Adrenal gland (tissue), 12 donors: ENCODE results near the gene CACHD1. TPM values are rescaled to one million over a fixed set of nuclear protein-coding genes. Genes with fewer than 3 reads are reported as not detected.

Experiments used
- DNase-seq, 7 donors: peaks; one replicate each; pipeline ENCODE4 v3.0.0-alpha.2; 2019 to 2020
- H3K27ac ChIP-seq, 5 donors: fragments of 200-600 bp; sonication (generic) in 4 of 5; 1 replicate in 3 of 5; 2 replicates in 2 of 5; pipeline versions ENCODE4 v1.5.1 to v1.8.0; 2016 to 2020; ENCODE audit warnings: mild to moderate bottlenecking in 1 of 5
- H3K27me3 ChIP-seq: fragments of 200-600 bp; 2 replicates; pipeline ENCODE4 v1.8.0; 2021
- H3K36me3 ChIP-seq, 2 donors: fragments of 200-600 bp; replicated peaks in 1 of 2; 1 replicate in 1 of 2; 2 replicates in 1 of 2; pipeline versions ENCODE4 v1.5.1 to v1.8.0; 2018 to 2022
- H3K4me1 ChIP-seq, 2 donors: fragments of 200-600 bp; replicated peaks in 1 of 2; 1 replicate in 1 of 2; 2 replicates in 1 of 2; pipeline versions ENCODE4 v1.5.1 to v1.8.0; 2018 to 2021
- H3K4me3 ChIP-seq, 4 donors: fragments of 200-600 bp; sonication (generic) in 3 of 4; one replicate each; pipeline ENCODE4 v1.5.1; 2016 to 2018
- H3K9me3 ChIP-seq, 3 donors: fragments of 200-600 bp; sonication (generic) in 1 of 3; replicated peaks in 1 of 3; 1 replicate in 2 of 3; 2 replicates in 1 of 3; pipeline versions ENCODE4 v1.5.1 to v1.8.0; 2016 to 2021
- CTCF ChIP-seq, 6 experiments: fragments of 450-650 bp in 4 of 6; fragments of 200-600 bp in 2 of 6; sonication (generic) in 1 of 6; IDR thresholded peaks; 1 replicate in 5 of 6; 2 replicates in 1 of 6; pipeline versions ENCODE4 v1.5.1 to v1.8.0; 2016 to 2021; ENCODE audit warnings: antibody characterized with exemption in 6 of 6, mild to moderate bottlenecking in 2 of 6, moderate library complexity in 1 of 6
- POLR2A ChIP-seq, 2 donors: fragments of 450-650 bp; IDR thresholded peaks; one replicate each; pipeline ENCODE4 v1.6.1; 2017; ENCODE audit warnings: antibody characterized with exemption in 2 of 2, mild to moderate bottlenecking in 2 of 2, moderate library complexity in 1 of 2
- WGBS, 4 donors: extraction: QIAGEN DNeasy Blood & Tissue Kit in 2 of 4; methylation state at CpG; one replicate each; pipeline versions ENCODE4 v1.1.5 to v1.1.7; 2013 to 2017; 5-methylcytosine and 5-hydroxymethylcytosine counted together
- intact Hi-C, 2 donors: fragments of 100-400 bp; cut with DNase I; formaldehyde crosslinking; loops; one replicate each; pipeline versions ENCODE4 v1.14.1 to v1.15.0; 2022 to 2023
- polyA plus RNA-seq, 3 donors: library from polyadenylated mRNA; stranded (reverse); fragments of 200-250 nt in 2 of 3; fragments of 350-450 nt in 1 of 3; fragmentation: Illumina TruSeq in 1 of 3; extraction: RNeasy Lipid Tissue Mini Kit (QIAGEN cat#74804) in 1 of 3; gene quantifications; one replicate each; pipeline ENCODE4 v1.2.3, GENCODE V29; 2013 to 2014
- total RNA-seq, 9 donors: library from RNA; depleted of rRNA in 4 of 9; stranded (reverse); fragments of >200 nt in 4 of 9; fragments of 120-200 nt in 1 of 9; fragmentation: NEBNext Ultra II Directional in 1 of 9; extraction: Animal tissue kit (Norgen Biotek cat#: 25700) in 1 of 9; gene quantifications; one replicate each; pipeline versions ENCODE4 v1.1.0 to v1.2.4, GENCODE V29; 2013 to 2023
- donor health status: healthy with polysubstance abuse.
- donor health status: Bipolar disorder and iron deficiency.
- donor health status: DM: yes; HTN: yes; CAD: no.
- donor health status: DM: no; HTN: no; CAD: no.
- donor health status: DM: no; HTN: no; CAD: no.
- donor health status: DM: yes; HTN: yes; CAD: no.

CACHD1 gene
- total and polyA plus RNA-seq, 12 donors, result 14.8 to 43.1 (median 24.0) TPM

- H3K4me3 ChIP-seq, result no peak overlapping the region
- no peaks in the 10 kb centered on the region for H3K27me3 ChIP-seq
- no peak overlapping the region for H3K27ac ChIP-seq
- H3K4me1 ChIP-seq, result no peaks in the 10 kb centered on the region
- DNase-seq, result no peak
- no peaks in the 10 kb centered on the region for H3K9me3 ChIP-seq
- peaks cover 0 to 6% of the 10 kb centered on the region in 2 donors for H3K36me3 ChIP-seq
- intact Hi-C loops, result loop anchor here in 1 of 2 donors (10.0 kb wide), 1 partner anchor 294 kb away; no protein-coding TSS in a partner anchor
- TF ChIP-seq CTCF (IDR thresholded peaks at IDR 0.05) (no peak), POLR2A (IDR thresholded peaks at IDR 0.05) (no peak)
- 72 to 81% (median 77%) methylated on average over 3 of the region's 3 CpGs for WGBS, 4 donors
Measured at GRCh38 chr1:64669098-64669675, 199.3 kb downstream of the CACHD1 start.

- Histone ChIP-seq H3K4me1 (no peaks in the 10 kb centered on the region), H3K36me3 (peaks cover 0 to 44% of the 10 kb centered on the region in 2 donors), H3K9me3 (no peaks in the 10 kb centered on the region), H3K27ac (no peak overlapping the region), H3K4me3 (no peak overlapping the region), H3K27me3 (no peaks in the 10 kb centered on the region)
- TF ChIP-seq CTCF (IDR thresholded peaks at IDR 0.05), result peak; percentile 27 to 67 (median 47)
- TF ChIP-seq POLR2A (IDR thresholded peaks at IDR 0.05), result no peak
- no peak for DNase-seq
- 55 to 68% (median 65%) methylated on average over 4 of the region's 4 CpGs for WGBS, 4 donors
- intact Hi-C loops, result loop anchor here (10.0 kb wide), 3 partner anchors 201 to 411 kb away; partner anchors contain the start of gene CACHD1 (in 1 of the 2)
Measured at GRCh38 chr1:64675718-64676345, 205.9 kb downstream of the CACHD1 start.

GRCh38 chr1:64676386-64676785, 206.5 kb downstream of the CACHD1 start:
- Histone ChIP-seq H3K4me3 (no peak overlapping the region), H3K9me3 (no peaks in the 10 kb centered on the region), H3K27ac (no peak overlapping the region), H3K27me3 (no peaks in the 10 kb centered on the region), H3K36me3 (peaks cover 0 to 47% of the 10 kb centered on the region in 2 donors), H3K4me1 (no peaks in the 10 kb centered on the region)
- 93 to 96% (median 94%) methylated on average over 4 of the region's 4 CpGs for whole genome bisulfite sequencing, 4 donors
- DNase-seq, result no peak
- TF ChIP-seq POLR2A (IDR thresholded peaks at IDR 0.05) (no peak), CTCF (IDR thresholded peaks at IDR 0.05) (no peak)
- intact Hi-C loops, result loop anchor here (10.0 kb wide), 3 partner anchors 202 to 412 kb away; partner anchors contain the start of gene CACHD1 (in 1 of the 2)

GRCh38 chr1:64677532-64677931, 207.6 kb downstream of the CACHD1 start:
- H3K36me3 ChIP-seq, result peaks cover 0 to 57% of the 10 kb centered on the region in 2 donors
- no peaks in the 10 kb centered on the region for H3K9me3 ChIP-seq
- H3K4me3 ChIP-seq, result no peak overlapping the region
- no peaks in the 10 kb centered on the region for H3K4me1 ChIP-seq
- no peak for DNase-seq
- TF ChIP-seq POLR2A (IDR thresholded peaks at IDR 0.05) (no peak), CTCF (IDR thresholded peaks at IDR 0.05) (no peak)
- H3K27ac ChIP-seq, result no peak overlapping the region
- intact Hi-C loops, result loop anchor here (10.0 kb wide), 3 partner anchors 203 to 413 kb away; partner anchors contain the start of gene CACHD1 (in 1 of the 2)
- 86 to 100% (median 93%) methylated on average over 1 of the region's 1 CpG for WGBS, 4 donors
- H3K27me3 ChIP-seq, result no peaks in the 10 kb centered on the region
